Globus pallidus (tissue), 1 donor: Measurements from ENCODE around the gene SPI1.

Experiments used
- DNase-seq: peaks from one replicate; pipeline ENCODE4 v3.0.0-alpha.2; 2015; ENCODE audit warnings: low spot score

Gene SPI1

GRCh38 chr11:47406896-47407745 lies 28.8 kb upstream of the SPI1 start:
- DNase-seq: no peak

- DNase-seq: no peak
Observed at GRCh38 chr11:47403571-47403970, 25.2 kb upstream of the SPI1 start.

- DNase-seq: no peak
Observed at GRCh38 chr11:47403135-47403534, 24.8 kb upstream of the SPI1 start.

DNA sequence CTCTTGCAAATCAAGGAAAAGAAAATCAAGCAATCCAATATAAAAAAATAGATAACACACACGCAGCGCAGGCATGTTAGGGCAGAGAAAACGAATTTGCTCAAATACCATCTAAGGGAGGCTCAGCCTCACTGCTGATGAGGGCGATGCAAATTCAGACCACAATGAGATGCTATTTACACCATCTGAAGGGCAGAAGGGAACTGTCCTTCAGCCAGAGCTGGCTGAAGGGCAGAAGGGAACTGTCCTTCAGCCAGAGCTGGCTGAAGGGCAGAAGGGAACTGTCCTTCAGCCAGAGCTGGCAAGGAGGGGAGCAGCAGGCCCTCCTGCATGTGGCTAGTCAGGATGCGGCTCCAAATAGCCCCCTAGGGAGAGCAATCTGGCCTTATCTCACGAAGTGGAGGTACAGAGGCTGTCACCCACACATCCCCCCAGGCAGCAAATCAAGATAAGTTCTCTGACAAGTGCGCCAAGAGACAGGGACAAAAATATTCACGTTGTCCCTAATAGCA lies 22.5 kb upstream of the SPI1 start:
- DNase-seq: no peak

GRCh38 chr11:47399860-47400767 lies 21.8 kb upstream of the SPI1 start:
- no peak for DNase-seq

GRCh38 chr11:47398551-47398950 lies 20.2 kb upstream of the SPI1 start:
- no peak for DNase-seq

DNA sequence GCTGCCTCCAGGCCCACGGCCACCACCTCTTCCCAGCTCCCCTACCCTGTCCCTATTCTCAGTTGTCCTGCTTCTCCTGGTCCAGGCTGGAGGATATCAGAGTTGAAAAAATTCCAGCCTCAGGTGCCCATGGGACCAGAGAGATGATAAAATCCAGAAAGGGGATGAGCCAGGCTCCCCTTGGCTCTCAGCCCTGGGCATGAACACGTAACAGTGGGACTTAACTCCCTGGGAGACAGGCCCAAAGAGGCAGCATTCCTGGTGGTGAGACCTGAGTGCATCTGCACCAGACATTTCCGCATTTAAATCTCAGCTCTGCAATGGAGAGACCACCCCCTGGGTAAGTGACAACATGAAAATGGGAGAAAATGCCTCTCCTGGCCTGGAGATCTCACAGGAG lies 19.7 kb upstream of the SPI1 start:
- DNase-seq: no peak

DNA sequence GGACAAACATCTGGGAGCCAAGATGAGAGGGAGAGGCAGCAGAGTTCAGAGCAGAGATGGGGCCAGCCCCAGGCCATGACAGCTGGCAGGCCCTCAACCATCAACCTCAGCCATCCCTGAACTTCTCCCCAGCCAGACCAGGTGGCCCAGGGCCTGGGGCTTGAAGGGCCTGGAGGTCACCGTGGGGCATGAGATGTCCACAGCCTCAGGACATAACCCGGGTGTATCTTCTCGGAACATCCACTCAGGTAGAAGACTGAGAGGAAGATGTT lies 17.6 kb upstream of the SPI1 start:
- no peak for DNase-seq

DNA sequence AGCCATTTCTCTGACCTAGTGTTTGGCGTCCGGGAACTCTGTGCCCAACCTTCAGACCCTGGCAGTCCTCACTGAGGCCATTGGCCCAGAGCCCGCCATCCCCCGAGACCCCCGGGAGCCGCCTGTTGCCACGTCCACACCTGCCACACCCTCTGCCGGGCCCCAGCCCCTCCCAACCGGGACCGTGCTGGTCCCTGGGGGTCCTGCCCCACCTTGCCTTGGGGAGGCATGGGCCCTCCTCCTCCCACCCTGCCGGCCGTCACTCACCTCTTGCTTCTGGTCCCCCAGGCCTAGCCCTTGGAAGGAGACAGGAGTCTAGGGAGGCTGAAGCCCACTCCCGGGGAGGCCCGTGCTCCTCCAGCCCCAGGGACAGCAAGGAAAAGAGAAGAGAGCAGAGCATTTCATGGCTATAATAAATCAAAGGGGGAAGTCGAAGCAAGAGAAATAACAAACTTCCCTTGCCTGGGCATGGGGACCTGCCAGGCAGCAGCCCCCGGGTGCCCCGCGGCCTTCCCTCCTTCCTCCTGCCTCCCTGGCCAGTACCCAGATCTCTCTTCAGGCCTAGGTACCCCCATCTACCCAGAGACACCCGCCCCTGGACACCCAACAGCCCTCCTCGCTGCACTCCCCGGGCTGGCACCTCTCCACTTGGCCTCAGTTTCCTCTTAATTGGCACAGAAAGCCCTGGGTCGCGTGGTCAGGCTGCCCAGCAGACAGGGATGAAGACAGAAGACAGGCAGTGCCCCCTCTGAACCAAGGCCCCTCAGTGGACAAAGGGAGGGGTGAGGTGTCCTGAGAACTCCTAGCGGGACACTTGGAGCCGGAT lies 17.1 kb upstream of the SPI1 start:
- no peak for DNase-seq

DNA sequence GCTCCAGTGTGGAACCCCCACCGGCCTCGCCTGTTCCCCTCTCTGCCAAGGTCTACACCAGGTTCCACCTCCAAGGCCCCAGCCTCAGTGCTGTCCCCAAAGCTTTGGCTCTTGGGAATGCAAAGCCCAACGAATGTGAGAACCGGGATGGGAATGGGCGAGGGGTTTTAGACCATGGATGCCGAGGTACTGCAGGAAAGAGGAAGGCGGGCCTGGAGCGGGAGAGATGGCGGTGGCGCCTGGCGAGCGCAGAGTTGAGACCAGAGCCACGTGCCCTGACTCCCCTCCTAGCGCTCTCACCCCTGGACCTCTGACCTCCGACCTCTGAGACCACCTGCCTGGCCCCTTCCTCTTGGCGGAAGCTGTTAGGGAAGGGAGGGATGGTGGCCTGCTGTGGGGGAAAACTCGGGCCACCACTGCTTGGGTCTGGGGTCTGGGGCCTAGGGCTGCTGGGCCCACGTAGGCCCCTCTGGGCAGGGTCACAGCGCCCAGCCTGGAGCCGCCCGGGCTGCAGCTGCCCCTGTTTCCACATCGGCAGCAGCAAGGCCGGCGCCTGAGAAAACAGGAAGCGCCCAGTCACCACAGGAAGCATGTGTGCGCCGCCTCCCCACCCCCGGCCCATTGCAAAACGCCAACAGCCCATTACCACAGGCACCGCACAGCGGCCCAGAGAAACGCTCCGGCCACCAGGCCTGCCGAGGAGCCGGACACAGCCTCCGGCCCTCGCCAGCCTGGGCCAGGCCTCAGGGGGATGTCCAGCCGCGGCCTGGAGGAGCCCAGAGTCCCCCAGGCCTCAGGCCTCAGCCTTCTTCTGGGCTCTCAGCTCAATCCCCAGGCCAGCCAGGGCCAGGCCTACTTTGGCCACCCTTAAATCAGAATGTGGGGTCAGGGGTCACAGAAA lies 16.2 kb upstream of the SPI1 start:
- DNase-seq: no peak

GRCh38 chr11:47394050-47394321 lies 15.6 kb upstream of the SPI1 start:
- no peak for DNase-seq

- no peak for DNase-seq
Observed at GRCh38 chr11:47393163-47394049, 15.1 kb upstream of the SPI1 start.

GRCh38 chr11:47392546-47393162 lies 14.3 kb upstream of the SPI1 start:
- no peak for DNase-seq

- DNase-seq: no peak
Observed at GRCh38 chr11:47391711-47392432, 13.5 kb upstream of the SPI1 start.

GRCh38 chr11:47391077-47391583 lies 12.8 kb upstream of the SPI1 start:
- no peak for DNase-seq

DNA sequence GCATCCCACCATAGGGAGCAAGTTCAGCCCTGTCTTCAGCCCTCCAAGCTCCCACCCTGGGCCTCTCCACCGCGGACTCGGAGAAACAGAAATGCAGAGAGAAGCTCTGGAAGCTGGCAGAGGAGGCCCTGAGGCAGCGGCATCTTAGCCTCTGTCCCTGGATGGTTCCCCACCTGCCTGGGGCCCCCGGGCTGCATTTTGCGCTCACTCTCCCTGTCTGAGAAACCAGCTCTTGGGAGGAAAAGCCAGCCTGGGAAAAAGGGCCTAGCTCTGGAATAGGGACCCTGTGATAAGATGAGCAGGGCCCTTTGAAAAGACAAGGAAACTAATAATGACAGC lies 12.0 kb upstream of the SPI1 start:
- no peak for DNase-seq

DNA sequence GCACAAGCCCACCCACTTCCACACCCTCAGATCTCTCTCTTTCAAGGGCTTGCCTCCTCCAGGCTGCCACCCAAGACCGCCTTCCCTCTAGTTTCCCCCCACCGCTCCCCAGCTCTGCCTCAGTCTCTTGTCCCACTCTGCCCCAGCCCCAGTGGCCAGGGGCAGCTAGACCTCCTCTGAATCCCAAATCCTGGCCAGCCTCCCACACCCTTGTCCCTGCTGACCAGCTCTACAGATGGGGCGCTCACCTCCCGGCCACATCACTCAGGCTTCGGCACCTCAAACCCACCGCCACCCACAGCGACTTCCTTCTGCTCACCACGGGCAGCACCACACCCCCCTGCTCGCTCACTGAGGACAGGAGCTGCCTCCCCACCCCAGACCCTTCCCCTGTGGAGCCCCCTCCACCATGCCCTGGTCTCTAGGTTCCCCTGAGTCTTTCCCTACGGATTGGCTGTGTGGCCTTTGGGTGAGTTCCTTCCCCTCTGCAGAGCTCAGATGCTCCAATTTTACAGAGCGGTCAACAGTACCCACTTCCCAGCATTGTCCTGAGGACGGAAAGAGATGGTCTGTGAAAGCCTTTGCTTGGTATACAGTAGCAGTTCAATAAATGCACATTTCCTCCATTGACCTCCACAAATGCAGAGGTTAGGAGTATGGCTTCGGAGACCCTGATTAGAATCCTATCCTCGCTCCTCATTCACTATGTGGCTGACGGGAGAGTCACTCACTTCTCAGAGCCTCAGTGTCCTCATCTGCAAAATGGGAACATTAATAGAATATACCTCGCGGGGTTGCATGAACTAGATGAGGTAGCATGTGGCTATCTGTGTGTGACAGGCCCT lies 11.5 kb upstream of the SPI1 start:
- no peak for DNase-seq
